PC-3 (cell line): Measurements from ENCODE around the gene C1QTNF6.

Experiments used
- CTCF ChIP-seq: fragments of 300-600 bp; sonication (generic); conservative IDR thresholded peaks from 2 replicates; pipeline ENCODE4 v1.5.1; 2017; ENCODE audit warnings: antibody characterized with exemption, low read depth, mild to moderate bottlenecking, low read length
- EZH2 ChIP-seq: fragments of 300-600 bp; sonication (generic); IDR thresholded peaks from one replicate; pipeline ENCODE4 v1.6.1; 2017; ENCODE audit warnings: antibody characterized with exemption, mild to moderate bottlenecking, low read length; ENCODE audit not compliant: unreplicated experiment

GRCh38 chr22:37204045-37204655, 16.1 kb upstream of the C1QTNF6 start:
- no peak for TF ChIP-seq CTCF
- TF ChIP-seq EZH2, result no peak
